ENCODE measurements around the gene ICA1.

DNA sequence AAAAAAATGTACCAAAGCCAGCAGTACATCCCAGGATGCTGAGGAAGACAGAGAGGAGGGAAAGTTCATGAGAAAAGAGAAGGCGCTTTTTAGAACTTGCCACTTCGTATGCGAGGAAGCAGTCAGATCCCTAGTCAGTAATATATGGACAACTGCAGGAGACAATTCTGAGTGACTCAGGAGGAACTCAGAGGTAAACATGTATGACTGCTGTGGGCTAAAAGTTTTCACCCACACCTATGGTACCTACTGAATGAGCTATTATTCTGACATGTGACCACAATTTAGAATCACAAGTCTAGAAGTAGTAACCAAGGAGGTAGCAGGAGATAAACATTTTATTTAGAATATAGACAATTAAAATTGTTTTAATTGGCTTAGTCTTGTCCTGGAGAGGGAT, 126.5 kb downstream of the ICA1 start:
- no peak for TF ChIP-seq POLR2A (IDR thresholded peaks at IDR 0.05; ENCODE audit: low read depth, low read length)
- TF ChIP-seq POLR2AphosphoS5 (IDR thresholded peaks at IDR 0.05; ENCODE audit: low read depth, low read length) = no peak
- TF ChIP-seq TAF1 (IDR thresholded peaks at IDR 0.05; ENCODE audit: borderline replicate concordance, low read depth, low read length) = no peak

All from GM12892 (cell line).